ENCODE measurements around the gene ALDH4A1. TPM values are rescaled to one million over a fixed set of nuclear protein-coding genes. Genes with fewer than 3 reads are reported as not detected.

ALDH4A1 gene
- total RNA-seq, 2 experiments from 2014 or later, result 4.3 to 5.9 TPM

GRCh38 chr1:18917071-18917799, 14.9 kb upstream of the ALDH4A1 start:
- Mint-ChIP-seq H3K27ac (no peak overlapping the region), H3K27me3 (no peaks in the 10 kb centered on the region), H3K9me3 (no peaks in the 10 kb centered on the region), H3K36me3 (ENCODE audit: low read depth) (peaks cover 3% of the 10 kb centered on the region), H3K4me3 (no peak overlapping the region), H3K4me1 (peaks cover 8% of the 10 kb centered on the region)
- POLR2A ChIA-PET, result interaction anchor here (0.6 to 0.9 kb wide), 2 partner anchors 15 to 56 kb away, joined by 3 read pairs; partner anchors contain the start of gene ALDH4A1
- CTCF ChIA-PET, result interaction anchor here (1.0 kb wide), 1 partner anchor 9 kb away, joined by 3 read pairs; no protein-coding TSS in a partner anchor
- DNase-seq, result no peak

- Mint-ChIP-seq H3K27ac (no peak overlapping the region), H3K9me3 (no peaks in the 10 kb centered on the region), H3K4me1 (peaks cover 5% of the 10 kb centered on the region), H3K4me3 (no peak overlapping the region), H3K36me3 (ENCODE audit: low read depth) (peaks cover 16% of the 10 kb centered on the region), H3K27me3 (no peaks in the 10 kb centered on the region)
- DNase-seq, result no peak
- POLR2A ChIA-PET, result no interaction called here
- CTCF ChIA-PET, result interaction anchor here (1.0 to 2.3 kb wide), 5 partner anchors 8 to 178 kb away, joined by 3 to 11 read pairs (median 5); partner anchors contain the start of gene ALDH4A1
Measured at GRCh38 chr1:18915341-18915740, 13.0 kb upstream of the ALDH4A1 start.

- peak; percentile 64 for DNase-seq
- peaks cover 5% of the 10 kb centered on the region for H3K4me1 Mint-ChIP-seq
- peaks cover 34% of the 10 kb centered on the region for H3K36me3 Mint-ChIP-seq (ENCODE audit: low read depth)
- no peaks in the 10 kb centered on the region for H3K9me3 Mint-ChIP-seq
- ChIA-PET CTCF (interaction anchor here (0.5 to 2.4 kb wide), 29 partner anchors 9 to 754 kb away, joined by 3 to 26 read pairs (median 3); partner anchors contain the start of genes ALDH4A1, EMC1, IFFO2 and MRTO4), POLR2A (no interaction called here)
- H3K27me3 Mint-ChIP-seq, result no peaks in the 10 kb centered on the region
- no peak overlapping the region for H3K27ac Mint-ChIP-seq
- H3K4me3 Mint-ChIP-seq, result no peak overlapping the region
Measured at GRCh38 chr1:18913065-18913835, 10.9 kb upstream of the ALDH4A1 start.

DNA sequence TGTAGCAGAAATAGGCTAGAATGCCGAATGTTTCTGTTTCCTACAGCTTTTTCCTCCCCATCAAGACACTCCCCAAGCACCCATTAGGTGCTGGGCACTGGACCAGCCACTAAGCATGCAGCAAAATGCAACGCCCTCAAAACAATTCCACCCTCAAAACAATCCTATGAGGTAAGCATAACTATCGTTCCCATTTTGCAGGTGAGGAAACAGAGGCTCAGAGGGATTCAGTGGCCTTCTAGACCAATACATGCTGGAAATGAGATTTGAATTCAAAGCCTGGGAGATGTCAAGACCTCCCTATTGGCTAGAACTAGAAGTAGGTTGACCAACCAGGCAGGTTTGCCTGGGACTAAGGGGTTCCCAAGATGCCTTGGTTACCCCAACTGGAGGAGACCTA, 10.2 kb upstream of the ALDH4A1 start:
- Mint-ChIP-seq H3K9me3 (no peaks in the 10 kb centered on the region), H3K27ac (no peak overlapping the region), H3K4me3 (no peak overlapping the region), H3K36me3 (ENCODE audit: low read depth) (peaks cover 38% of the 10 kb centered on the region), H3K4me1 (peaks cover 7% of the 10 kb centered on the region), H3K27me3 (no peaks in the 10 kb centered on the region)
- ChIA-PET POLR2A (no interaction called here), CTCF (interaction anchor here (0.5 to 2.4 kb wide), 21 partner anchors 9 to 754 kb away, joined by 3 to 26 read pairs (median 5); partner anchors contain the start of genes ALDH4A1, EMC1, IFFO2 and MRTO4)
- DNase-seq, result no peak

DNA sequence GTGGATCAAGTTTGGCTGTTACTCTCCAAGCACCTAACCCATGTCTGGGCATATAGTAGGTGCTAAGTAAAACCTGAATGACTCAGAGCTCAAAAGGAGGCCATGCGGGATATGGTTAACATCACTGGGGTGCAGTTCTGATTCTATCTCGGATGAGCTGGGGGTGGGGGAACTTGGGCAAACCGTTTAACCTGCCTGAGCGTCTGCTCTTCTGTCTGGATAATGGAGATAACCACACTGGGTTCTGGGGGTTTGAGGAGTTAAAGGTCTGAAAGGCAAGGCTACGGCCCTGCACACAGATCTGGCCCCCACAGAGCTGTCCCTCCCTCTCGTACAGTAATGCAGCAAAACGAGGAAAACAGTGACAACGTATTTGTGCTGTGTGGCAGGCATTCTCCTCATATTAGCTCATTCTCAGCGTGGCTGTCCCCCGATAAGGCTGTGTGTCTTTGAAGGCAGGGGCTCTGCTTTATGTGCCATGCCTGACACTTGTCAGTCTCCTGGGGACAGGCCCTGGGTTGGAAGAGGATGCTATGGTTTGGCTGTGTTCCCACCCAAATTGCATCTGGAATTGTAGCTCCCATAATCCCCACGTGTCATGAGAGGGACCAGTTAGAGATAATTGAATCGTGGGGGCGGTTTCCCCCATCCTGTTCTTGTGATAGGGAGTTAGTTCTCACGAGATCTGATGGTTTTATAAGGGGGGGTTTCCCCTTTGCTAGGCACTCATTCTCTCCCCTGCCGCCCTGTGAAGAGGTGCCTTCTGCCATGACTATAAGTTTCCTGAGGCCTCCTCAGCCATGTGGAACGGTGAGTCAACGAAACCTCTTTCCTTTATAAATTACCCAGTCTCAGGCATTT, 6.8 kb upstream of the ALDH4A1 start:
- Mint-ChIP-seq H3K4me3 (no peak overlapping the region), H3K4me1 (peaks cover 13% of the 10 kb centered on the region), H3K9me3 (no peaks in the 10 kb centered on the region), H3K27ac (peak overlapping the region; percentile 22), H3K36me3 (ENCODE audit: low read depth) (peaks cover 38% of the 10 kb centered on the region), H3K27me3 (no peaks in the 10 kb centered on the region)
- ChIA-PET CTCF (interaction anchor here (0.7 to 1.4 kb wide), 6 partner anchors 15 to 302 kb away, joined by 3 to 6 read pairs (median 4); no protein-coding TSS in a partner anchor), POLR2A (no interaction called here)
- DNase-seq, result no peak

DNA sequence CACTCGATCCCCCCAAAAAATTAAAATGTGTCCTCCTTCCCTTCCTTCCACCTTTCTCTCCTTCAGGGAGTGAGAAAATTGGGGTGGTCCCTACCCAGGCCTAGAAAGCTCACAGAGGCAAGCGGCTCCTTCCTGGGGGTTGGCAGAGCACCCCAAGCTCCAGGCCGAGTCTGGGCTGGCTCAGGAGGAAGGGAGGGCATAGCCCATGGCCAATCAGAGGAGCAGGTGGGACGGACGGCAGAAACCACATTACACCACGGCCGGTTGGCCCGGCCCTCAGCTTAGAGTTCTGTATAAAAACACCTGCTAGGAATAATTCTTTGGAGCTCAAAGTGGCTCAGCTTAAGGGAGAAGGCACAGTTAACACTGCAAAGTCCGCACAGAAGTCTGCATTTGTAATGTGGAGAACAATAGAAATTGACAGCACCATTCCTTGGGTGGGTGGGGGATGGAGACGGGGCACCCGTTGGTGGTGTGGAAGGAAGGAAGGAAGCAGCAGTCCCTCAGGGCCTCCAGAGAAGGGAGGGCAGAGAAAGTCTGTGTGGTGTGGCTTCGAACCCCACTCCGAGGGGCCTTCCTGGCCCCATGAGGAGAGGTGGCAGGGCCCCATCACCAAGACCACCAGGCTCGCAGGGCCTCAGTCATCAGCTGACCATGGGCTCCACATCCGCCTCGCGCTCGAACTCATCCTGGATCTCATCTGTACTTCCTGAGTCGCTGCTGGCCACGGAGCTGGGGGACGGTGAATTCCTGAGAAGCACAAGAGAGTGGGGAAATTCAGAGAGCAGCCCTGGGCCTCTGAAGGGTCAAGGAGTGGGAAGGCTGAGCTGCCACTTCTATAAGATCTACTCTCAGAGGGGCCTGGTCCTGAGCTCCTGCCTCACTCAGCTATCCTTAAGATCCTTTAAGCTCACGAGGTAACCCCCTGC, 5.8 kb upstream of the ALDH4A1 start:
- peaks cover 37% of the 10 kb centered on the region for H3K36me3 Mint-ChIP-seq (ENCODE audit: low read depth)
- CTCF ChIA-PET, result interaction anchor here (0.7 to 2.3 kb wide), 13 partner anchors 15 to 303 kb away, joined by 3 to 11 read pairs (median 4); no protein-coding TSS in a partner anchor

GRCh38 chr1:18907021-18907916, 4.9 kb upstream of the ALDH4A1 start:
- peaks cover 24% of the 10 kb centered on the region for H3K4me1 Mint-ChIP-seq
- H3K36me3 Mint-ChIP-seq (ENCODE audit: low read depth), result peaks cover 35% of the 10 kb centered on the region
- no peak overlapping the region for H3K27ac Mint-ChIP-seq
- H3K4me3 Mint-ChIP-seq, result no peak overlapping the region
- POLR2A ChIA-PET, result interaction anchor here (0.7 kb wide), 1 partner anchor 189 kb away, joined by 3 read pairs; no protein-coding TSS in a partner anchor
- CTCF ChIA-PET, result interaction anchor here (0.6 to 2.3 kb wide), 21 partner anchors 8 to 690 kb away, joined by 3 to 11 read pairs (median 4); a partner anchor contains a TSS
- H3K27me3 Mint-ChIP-seq, result no peaks in the 10 kb centered on the region
- peak; percentile 81 for DNase-seq
- no peaks in the 10 kb centered on the region for H3K9me3 Mint-ChIP-seq

More for the DNA sequence above, 5.8 kb upstream of the ALDH4A1 start:
- no peaks in the 10 kb centered on the region for H3K9me3 Mint-ChIP-seq
- H3K4me3 Mint-ChIP-seq, result no peak overlapping the region
- DNase-seq, result no peak
- POLR2A ChIA-PET, result no interaction called here
- peak overlapping the region; percentile 54 for H3K27ac Mint-ChIP-seq
- H3K4me1 Mint-ChIP-seq, result peaks cover 21% of the 10 kb centered on the region
- no peaks in the 10 kb centered on the region for H3K27me3 Mint-ChIP-seq

GRCh38 chr1:18903291-18903756, 969 bp upstream of the ALDH4A1 start:
- Mint-ChIP-seq H3K9me3 (no peaks in the 10 kb centered on the region), H3K36me3 (ENCODE audit: low read depth) (peaks cover 4% of the 10 kb centered on the region), H3K27ac (peak overlapping the region; percentile 99), H3K4me3 (peak overlapping the region; percentile 92), H3K27me3 (no peaks in the 10 kb centered on the region), H3K4me1 (peaks cover 40% of the 10 kb centered on the region)
- CTCF ChIA-PET, result interaction anchor here (1.0 to 1.2 kb wide), 6 partner anchors 10 to 210 kb away, joined by 4 to 7 read pairs (median 4); no protein-coding TSS in a partner anchor
- POLR2A ChIA-PET, result interaction anchor here (0.7 to 1.0 kb wide), 2 partner anchors 13 to 171 kb away, joined by 3 to 4 read pairs; no protein-coding TSS in a partner anchor
- DNase-seq, result no peak

DNA sequence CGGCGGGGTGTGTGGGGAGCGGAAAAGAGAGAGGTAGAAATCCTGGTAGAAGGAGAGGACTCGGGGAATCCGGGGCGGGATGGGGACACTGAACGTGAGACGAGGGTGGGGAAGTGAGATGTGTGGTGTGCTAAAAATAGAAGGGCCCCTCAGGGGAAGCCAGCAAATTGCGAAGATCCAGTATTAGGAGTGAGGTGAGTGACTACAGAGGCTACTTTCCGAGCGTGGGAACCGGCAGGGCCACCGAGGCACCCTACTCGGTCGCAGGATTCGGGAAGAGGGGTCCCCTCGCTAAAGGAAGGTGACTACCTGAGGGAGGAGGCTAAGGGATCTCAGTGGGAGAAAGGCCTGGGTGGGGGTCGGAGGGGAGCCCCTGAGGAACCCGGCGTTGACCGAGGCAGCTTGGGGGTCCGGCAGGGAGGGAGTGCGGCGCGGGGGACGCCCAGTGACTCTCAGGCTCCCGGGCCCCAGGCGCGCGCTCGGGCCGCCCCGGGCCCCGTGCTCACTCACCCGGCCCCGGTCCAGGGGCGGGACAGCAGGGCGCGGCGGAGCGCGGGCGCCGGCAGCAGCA, 318 bp downstream of the ALDH4A1 start:
- POLR2A ChIA-PET, result interaction anchor here (1.0 kb wide), 1 partner anchor 15 kb away, joined by 3 read pairs; no protein-coding TSS in a partner anchor
- Mint-ChIP-seq H3K4me1 (peaks cover 34% of the 10 kb centered on the region), H3K27me3 (no peaks in the 10 kb centered on the region), H3K9me3 (no peaks in the 10 kb centered on the region), H3K36me3 (ENCODE audit: low read depth) (no peaks in the 10 kb centered on the region), H3K4me3 (peak overlapping the region; percentile 92), H3K27ac (peak overlapping the region; percentile 99)
- DNase-seq, result peak; percentile 10
- CTCF ChIA-PET, result interaction anchor here (0.6 to 1.2 kb wide), 8 partner anchors 11 to 212 kb away, joined by 3 to 7 read pairs (median 4); no protein-coding TSS in a partner anchor

All from activated CD4-positive, alpha-beta T cell treated with anti-CD3 and anti-CD28 coated beads, Interleukin-2, amount 10 ng/mL, durations not matched to agents 7 days and 5 days (primary cell).